NCI-H82 (cell line): ENCODE data around the gene KIFC3.
A peak's percentile ranks its signal among the peaks of the same experiment; 100 is the strongest.

Experiments used
- DNase-seq: peaks from one replicate; lab custom pipeline; 2025; lab: John Stamatoyannopoulos, UW

The KIFC3 gene

DNA sequence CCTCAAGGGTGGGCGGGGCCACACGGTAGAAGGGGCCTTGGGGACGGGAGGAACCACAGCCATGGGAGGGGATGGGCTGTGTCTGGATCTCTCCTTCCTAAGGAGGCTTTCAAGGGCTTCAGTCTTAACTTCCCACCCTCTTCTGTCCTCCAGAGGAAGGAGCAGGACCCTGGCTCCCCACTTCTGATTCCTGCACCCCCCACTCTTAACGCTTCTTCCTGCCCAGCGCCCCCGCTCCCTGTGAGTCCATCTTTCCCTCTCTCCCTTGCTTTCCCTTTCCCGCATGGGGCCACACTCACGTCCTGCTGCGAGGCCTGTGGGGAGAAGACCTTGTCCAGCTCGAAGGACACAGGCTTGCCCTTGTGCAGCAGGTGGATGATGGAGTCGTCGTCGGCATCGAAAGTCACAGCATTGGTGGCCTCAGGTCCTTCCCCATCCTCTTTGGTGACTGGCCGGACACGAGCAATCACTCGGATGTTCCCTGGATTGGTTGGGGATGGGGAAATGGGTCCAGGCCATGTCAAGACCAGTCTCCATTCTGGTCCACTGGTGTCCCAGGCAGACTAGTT lies 37.0 kb downstream of the KIFC3 start:
- no peak for DNase-seq

DNA sequence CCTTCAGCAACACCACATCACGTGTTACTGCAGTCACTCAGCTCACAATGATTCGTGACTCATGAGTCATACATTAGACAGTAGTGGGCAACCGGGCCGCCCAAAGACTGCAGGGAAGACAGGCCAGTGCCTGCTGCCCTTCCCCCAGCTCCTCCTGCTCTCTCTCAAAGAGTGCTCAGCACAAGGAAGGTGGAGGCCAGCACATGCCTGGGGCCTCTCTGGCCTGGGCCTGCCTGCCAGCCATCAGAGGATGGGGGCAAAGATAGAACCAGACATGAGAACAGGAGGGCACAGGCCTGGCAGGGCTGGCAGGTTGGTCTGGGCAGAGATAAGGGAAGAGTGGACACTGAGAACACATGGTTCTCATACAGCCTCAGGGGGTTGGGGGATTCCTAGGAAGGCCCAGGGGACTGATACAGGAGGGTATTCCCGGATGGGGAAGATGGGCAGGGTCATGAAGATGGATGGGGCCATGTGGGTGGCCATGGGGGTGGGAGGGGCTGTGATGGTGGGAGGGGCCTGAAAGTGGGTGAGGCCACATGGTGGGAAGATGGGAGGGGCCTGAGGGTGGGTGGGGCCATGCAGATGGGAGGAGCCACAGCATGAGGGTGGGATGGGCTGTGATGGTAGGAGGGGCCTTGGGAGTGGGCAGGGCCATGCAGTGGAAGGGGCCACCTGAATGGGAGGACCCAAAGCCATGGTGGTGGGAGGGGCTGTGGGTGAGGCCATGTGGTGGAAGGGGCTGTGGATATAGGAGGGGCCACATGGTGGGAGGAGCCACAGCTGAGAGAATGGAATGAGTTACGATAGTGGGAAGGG lies 37.7 kb downstream of the KIFC3 start:
- peak; percentile 73 for DNase-seq

DNA sequence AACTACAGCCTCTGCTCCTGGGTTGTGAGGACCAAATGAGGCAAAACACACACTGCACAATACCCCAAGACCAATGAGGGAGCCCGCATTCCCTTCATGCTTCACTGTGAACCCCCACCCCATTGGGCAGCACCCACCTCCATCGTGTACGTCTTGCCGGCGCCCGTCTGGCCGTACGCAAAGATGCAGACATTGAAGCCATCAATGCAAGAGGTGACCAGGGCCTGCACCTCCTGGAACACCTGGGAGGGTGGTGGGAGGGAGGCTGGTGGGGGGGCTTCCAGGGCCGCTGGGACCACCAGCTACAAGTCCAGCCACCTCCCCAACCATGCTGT lies 38.3 kb downstream of the KIFC3 start:
- no peak for DNase-seq

DNA sequence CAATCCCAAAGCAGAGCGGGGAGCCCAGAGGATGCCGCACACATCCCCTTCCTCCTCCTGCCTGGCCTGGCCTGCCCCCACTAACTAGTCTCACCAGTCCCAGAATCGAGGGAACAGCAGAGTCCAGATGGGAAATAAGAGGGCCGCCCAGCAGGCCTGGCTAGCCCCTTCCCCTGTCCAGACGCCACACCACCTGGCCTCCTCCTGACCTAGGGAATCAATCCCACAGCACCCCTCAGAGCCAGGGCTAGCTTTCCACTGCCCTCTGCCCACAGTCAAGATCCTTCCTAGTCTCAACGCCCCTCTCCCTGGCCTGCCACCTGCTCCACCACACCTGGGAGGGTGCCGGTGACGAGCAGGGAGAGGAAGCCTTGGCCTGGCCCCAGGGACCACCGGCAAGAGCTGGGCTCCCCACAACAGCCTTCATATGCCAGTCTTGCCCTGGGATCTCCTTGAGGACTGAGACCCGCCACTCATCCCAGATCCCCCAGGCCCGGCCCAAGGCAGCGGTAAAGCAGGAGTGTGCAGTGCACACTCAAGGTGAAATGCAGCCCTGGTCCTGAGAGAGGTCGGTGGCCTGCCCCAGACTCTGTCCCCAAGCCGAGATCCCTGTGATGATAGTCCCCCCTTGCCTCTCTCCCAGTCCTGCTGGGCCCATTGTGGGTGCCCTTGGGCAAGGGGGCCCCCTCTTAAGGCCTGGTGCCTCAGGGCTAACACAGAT lies 38.8 kb downstream of the KIFC3 start:
- DNase-seq, result no peak

DNA sequence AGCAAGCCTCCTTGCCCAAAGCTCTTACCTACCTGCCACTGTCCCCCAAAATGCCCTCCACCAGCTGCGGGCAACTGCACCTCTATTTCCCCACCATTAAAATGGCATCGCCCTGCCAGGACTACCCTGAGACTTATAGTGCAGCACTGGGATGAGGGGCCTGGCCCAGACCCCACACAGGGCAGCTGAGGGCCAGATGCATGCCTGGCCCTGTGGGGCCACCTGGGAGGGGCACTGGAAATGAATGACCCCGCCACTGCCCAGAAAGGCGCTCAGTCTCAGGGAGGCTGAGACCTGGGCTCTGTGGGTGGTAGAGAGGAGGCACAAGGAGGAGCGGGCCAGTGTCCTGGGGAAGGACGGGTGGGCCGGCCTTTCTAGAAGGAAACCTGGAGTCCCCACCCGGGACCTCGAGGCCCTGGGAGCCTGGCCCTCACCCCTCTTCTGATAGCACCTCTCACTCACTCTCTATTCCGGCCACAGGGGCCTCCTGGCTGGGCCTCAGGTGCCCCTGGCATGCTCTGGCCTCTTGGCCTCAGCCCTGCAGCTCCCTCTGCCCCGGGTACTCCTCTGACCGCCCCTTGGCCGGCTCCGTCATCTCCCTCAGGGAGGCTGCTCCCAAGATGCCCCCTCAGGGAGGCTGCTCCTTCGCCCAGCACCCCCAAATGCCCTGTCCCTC lies 39.8 kb downstream of the KIFC3 start:
- DNase-seq, result no peak

DNA sequence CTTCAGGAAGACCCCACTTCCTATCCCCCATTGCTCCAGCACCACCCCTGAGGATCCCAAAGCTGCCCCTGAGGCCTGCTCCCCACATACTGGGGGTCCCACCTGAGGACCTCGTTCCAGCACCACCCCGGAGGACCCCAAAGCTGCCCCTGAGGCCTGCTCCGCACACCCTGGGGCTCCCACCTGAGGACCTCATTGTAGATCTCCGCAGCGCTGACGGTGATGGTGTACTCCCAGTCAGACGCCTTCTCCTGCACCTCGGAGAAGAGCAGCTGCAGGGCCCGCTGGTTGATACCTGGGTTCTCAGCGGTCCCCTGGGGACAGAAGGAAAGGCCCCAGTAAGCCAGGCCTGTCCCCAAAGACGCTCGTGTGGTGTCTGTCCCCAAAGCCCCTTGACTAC lies 40.3 kb downstream of the KIFC3 start:
- no peak for DNase-seq

DNA sequence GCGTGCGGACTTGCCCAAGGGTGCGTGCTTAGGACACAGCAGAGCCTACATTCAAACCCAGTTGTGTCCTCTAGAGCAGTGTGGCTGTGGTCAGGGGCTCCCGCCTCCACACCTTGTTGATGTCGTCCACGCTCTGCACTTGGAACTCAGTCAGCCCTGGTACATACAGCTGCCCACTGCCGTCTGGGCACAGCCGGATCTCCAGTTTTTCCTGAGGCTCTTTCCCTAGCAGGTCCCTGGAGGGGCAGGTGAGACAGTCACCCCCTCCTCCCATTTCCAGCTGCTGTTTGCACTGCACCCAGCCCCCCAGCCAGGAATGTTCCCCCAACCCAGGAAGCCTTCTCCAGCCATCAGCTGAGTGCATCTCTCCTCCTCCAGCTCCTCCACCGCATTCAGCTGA lies 41.0 kb downstream of the KIFC3 start:
- DNase-seq, result no peak

DNA sequence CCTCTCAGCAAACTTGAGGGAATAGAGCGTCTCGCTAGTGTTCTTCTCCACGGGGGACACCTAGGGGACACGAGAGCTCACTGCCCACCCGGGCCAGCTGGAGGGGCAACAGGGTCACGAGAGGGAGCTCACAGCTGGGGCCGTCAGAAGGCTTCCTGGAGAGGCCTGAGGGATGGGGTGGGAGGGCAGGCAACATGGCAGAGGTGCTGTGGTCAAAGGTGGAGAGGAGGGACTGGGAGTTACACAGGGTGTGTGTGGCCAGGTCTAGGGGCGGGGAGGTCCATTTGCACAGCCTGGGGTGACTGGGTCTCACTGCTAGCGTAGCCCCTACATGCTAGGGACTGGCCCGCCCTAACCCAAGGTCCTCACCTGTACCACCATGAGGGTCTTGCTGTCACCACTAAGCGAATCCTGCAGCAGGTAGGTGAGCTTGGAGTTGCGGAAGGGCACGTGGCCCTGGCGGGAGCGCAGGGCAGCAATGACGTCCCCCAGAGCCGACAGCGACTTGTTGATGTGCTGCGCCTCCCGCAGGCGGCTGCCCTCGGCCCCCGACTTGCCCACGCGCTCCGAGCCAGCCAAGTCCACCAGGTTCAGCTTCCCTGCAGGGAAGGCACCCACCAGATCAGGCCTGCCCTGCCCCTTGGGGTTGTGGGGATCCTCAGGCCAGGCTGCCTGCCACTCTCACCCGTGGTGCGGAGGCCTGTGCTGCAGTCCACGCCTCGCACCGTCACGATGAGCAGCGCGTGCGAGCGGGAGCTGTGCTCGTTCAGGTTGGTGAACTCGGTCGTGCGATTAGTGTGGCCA lies 41.7 kb downstream of the KIFC3 start:
- no peak for DNase-seq

DNA sequence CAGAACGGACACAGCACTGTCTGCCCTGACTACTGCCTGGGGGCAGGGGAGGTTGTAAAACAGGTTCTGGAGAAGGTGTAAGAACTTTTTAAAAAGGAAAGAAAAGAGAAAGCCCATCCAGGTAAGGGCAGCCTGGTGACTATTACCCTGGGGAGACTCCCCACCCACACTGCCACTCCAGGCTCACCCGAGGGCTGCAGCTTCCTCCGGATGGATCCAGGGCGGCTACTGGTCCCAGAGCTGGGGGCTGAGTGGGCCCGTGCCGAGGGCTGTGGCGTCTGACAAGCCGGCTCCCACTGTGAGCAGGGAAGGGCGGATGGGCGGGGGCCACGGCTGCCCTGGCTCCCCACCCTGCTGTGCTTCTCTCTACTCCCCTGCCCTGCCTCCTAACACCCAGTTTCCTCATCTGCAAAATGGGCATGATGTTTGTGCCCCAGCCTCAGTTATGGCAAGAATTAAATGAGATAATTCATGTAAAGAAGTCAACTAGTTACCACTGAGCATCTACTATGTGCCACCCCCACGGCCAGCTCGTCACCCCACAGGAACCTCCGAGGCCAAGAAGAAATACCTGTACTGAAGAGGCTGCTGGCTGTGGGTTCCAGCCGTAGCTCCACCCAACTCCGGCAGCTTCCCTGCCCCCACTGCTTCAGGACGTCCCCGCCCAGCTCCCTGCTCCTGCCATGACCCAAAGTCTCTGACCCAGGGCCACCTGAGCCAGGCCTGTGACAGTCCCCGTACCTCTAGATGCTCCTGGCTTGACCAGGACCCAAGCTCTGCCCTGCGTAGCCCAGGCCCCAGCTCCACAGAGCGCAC lies 42.5 kb downstream of the KIFC3 start:
- DNase-seq, result no peak

DNA sequence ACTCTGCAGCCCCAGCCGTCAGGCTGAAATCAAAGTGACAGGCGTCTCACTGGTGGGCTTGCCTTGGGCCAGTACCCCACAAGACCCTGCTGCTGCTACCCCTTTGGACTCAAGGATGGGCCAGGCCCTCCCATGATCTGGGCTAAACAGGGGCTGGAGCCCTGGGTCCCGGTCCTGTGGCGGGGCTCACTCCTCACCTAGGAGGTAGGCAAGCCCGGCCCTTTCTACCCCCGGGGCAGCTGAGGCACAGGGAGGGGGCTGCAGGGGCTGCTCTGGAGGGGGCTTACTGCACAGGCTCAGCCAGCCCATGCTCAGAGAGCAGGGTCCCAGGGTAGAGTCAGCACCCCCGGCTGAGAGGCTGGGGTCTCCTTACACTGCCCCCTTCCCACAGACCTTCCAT lies 43.2 kb downstream of the KIFC3 start:
- DNase-seq, result no peak

DNA sequence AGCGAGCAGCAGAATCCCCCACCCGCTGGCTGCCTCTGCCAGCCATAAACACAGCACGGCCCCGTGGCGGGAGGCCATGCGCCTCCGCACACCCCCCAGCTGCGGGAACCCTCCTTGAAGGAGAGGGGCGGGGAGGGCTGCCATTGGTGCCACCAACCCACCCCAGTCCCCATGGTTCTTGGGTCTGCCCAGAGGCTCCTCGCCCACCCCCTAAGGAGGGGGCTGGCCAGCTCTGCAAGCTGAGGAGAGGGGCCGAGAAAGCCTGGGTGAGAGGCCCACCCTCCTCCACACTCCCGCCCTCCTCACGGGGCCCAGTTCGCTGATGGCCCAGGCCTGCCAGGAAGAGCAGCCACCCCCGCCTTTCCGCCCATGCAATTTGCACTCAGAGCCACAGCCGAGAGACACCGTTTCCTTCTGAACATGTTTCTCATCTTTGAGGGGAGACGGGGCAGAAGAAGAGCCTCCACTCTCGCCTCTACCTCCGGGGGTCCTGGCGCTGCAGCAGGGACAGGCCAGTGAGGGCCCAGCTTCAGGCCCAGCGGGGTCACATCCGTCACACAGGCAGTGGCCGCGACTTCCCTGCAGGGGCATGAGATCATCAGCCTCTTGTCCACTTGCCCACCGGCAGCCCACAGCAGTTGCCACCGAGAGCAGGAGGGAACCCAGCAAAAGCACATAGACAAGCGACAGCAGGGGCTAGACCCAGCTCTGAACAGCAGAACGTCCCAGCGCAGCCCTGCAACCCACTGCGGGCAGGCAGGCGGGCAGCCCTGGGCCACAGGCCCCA lies 43.8 kb downstream of the KIFC3 start:
- DNase-seq, result no peak

DNA sequence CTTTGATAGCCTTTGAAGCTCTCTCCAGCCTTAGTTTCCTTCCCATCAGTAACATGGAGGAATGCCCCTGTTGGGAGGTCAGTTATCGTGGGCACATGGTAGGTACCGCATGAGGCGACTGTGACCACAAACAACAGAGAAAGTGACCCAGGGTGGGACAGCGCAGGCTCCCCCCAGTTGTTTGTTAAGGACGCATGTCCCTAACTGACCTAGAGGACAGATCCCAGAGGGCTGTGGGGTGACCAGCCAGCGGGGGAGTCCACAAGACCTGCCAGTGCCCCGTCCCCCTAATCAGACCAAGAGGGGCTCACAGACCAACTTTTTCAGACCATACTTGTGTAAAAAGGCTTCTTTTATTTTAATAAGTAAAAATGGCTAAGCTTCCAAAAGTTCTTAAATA lies 44.4 kb downstream of the KIFC3 start:
- DNase-seq, result no peak

DNA sequence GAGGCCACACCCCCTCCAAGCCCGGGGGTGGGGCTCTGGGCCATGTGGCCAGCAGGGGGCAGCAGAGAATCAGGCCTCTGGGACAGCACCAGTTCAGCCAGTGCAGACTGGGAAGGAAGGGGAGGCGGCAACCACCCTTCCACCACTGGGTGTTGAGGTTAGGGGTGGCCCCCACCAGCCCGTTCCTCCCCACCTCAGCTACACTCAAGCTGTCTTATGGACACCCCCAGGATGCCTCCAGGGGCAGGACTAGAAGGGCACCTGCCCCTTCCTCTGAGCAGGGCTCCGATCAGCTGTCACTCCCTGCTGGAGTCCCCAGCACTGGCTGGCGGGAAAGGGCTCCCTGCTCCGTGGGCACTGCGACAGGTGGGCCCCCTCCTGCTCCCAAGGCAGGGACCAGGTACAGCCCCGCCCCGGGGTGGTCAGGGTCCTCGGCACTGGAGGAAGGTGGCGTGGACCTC lies 44.9 kb downstream of the KIFC3 start:
- DNase-seq, result peak; percentile 74

DNA sequence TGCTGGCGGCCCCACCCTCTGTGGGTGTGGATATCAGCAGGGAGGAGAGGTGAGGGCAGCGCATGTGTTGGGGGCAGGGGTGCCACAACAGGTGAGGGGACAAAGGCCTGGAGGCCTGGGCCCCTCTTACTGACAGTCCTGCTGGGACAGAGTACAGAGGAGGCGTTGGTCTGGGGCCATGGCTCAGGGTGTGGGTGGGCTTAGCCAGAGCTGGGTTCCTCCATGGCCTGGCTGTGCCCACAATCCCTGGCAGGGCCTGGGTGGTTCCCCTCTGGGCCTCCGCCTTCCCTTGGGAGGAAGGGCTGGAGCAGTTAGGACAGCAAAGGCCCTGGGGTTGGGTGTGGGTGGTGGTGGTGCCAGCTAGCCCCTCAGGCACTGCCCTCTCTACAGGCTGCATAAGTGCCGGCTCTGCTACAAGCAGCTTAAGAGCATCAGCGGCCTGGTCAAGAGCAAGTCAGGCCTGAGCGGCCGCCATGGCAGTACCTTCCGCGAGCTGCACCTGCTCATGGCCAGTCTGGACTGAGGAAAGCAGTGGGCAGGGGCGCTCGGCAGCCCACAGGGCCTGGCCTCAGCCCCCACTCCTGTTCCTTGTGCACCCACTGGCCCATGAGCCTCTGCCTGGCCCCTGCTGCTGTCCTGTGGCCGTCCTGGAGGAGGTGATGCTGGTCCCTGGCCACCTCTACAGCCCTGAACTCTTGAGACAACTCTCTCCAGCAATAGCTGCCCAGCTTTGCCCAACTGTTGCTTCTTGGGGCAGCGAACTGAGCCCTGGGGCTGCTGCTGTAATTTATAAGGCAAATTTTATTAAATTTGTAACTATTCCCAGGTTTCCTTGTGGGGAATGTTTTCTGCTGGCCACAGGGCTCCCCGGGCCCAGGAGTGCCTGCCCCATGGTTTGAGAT lies 45.6 kb downstream of the KIFC3 start:
- no peak for DNase-seq

DNA sequence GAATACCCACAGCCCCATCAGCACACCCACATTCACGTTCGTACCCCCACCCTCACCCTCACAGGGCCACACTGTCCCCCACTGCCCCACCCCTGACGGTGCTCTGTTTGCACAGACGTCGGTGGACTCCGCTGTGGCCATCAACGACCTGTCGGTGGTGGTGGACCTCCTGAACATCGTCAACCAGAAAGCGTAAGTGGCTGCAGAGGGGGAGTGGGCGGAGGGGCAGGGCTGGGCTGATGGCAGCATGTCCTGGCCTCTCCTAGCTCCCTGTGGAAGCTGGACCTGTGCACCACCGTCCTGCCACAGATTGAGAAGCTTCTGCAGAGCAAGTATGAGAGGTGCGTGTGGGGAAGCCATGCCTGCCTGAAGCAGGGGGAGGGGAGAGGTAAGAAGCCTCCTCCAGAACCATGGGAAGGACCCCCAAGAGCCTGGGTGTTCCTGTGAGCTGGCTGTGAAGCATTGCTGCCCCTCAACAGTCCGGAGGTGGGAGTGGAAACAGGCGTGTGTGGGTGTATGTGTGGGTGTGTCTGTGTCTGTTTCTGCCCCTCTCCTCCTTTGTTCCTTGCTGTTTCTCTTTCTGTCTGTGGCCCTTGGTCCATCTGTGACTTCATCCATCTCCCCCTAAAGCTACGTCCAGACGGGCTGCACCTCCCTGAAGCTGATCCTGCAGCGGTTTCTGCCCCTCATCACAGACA lies 46.4 kb downstream of the KIFC3 start:
- DNase-seq, result no peak

DNA sequence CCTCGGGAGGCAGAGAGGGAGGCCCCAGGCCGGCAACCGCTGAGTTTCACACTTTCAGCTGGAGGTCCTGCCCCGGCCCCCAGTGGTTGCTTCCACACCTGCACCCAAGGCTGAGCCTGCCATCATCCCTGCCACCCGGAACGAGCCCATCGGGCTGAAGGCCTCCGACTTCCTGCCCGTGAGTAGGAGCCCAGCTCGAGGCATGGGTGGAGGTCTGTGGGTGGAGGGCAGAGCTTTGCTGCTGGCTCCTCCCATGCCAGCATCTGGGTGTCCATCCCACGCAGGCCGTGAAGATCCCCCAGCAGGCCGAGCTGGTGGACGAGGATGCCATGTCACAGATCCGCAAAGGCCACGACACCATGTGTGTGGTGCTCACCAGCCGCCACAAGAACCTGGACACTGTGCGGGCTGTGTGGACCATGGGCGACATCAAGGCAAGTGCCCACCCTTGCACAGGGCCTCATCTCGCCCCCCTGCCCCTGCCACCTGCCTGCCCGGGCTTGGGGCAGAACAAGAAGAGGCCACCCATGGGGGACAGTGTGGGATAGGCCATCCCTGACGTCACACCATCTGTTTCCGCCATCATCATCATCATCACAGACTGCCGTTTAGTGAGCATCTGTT lies 47.1 kb downstream of the KIFC3 start:
- DNase-seq, result no peak

DNA sequence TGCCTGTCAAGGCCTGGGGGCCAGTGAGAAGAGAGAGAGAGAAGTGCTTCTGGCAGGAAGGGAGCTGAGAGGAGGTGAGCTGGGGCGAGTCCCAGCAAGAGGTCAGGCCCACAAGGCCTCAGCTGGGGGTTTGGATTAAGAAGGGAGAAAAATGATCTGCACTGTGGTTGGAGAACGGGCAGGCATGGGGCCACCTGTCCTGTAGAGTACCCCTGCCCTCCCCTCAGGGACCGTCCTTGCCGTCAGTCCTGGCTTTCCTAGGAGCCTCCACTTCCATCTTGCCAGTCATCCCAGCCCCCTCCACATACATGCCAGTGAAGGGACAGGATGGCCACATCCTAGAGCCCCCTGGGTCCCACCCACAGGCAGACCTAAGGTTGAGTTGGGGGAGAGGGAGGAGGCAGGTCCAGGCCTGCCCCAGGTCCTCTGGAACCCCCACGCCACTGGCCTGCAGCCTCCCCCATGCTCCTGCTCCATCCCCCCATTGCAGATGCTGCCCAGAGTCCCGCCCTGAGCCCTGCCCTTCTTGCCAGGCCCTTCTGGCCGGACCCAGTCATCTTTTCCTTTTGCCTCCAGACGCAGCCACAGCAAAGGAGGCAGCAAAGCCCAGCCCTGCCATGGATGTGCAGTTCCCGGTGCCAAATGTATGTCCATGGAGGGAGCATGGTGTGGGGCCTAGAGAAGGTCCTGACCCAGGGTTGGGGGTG lies 47.8 kb downstream of the KIFC3 start:
- no peak for DNase-seq
